ENCODE measurements around the gene SCAMP4. TPM values are rescaled to one million over a fixed set of nuclear protein-coding genes. Genes with fewer than 3 reads are reported as not detected.
A peak's percentile ranks its signal among the peaks of the same experiment; 100 is the strongest.
"Not testable (repeated sequence)": the region's sequence is repeated elsewhere in the genome, so short reads cannot be mapped to it uniquely, and the experiment has no call there.

SCAMP4 gene
- total RNA-seq, 2 donors from 2014 or later = 35.0 to 42.1 TPM

DNA sequence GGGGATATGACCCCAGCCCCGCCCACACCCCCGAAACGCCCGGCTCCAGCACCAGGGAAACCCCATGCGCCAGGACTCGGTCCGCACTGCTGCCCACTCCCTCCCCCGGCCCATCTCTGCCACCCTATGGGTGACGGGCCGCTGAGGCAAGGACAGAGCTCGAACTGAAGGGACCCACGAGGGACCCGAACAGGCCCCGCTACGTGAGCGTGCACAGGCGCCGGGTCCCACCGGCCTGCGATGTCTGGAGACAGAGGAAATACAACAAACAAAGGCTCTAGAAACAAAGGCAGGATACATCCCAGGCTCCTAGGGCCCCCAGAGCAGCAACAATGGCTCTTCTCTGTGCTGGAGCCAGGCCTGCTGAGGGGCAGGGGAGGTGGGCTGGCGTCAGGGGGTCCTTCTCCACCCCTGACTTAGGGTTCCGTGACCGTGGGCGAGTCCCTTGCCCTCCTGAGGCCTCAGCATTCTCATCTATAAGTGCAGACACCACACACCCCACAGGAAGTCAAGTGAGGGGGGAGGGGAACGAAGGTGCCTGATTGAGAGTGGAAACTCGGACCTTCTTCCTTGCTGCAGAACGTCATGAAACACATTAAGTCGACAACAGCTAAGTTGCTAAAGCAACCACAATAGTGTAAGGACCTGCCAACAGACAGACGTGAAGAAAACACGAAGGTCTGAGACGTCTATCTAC lies 23.0 kb upstream of the SCAMP4 start:
- Histone ChIP-seq H3K27me3 (no peaks in the 10 kb centered on the region), H3K4me1 (peaks cover 0 to 60% of the 10 kb centered on the region in 2 donors), H3K9me3 (no peaks in the 10 kb centered on the region), H3K27ac (peak overlapping the region; percentile 83 to 90), H3K4me3 (peak overlapping the region in 1 of 2 donors; percentile 31), H3K36me3 (peaks cover 5% of the 10 kb centered on the region)
- DNase-seq (ENCODE audit: low spot score) = no peak
- TF ChIP-seq, protein P1, sequence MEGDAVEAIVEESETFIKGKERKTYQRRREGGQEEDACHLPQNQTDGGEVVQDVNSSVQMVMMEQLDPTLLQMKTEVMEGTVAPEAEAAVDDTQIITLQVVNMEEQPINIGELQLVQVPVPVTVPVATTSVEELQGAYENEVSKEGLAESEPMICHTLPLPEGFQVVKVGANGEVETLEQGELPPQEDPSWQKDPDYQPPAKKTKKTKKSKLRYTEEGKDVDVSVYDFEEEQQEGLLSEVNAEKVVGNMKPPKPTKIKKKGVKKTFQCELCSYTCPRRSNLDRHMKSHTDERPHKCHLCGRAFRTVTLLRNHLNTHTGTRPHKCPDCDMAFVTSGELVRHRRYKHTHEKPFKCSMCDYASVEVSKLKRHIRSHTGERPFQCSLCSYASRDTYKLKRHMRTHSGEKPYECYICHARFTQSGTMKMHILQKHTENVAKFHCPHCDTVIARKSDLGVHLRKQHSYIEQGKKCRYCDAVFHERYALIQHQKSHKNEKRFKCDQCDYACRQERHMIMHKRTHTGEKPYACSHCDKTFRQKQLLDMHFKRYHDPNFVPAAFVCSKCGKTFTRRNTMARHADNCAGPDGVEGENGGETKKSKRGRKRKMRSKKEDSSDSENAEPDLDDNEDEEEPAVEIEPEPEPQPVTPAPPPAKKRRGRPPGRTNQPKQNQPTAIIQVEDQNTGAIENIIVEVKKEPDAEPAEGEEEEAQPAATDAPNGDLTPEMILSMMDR (IDR thresholded peaks at IDR 0.05) = no peak

DNA sequence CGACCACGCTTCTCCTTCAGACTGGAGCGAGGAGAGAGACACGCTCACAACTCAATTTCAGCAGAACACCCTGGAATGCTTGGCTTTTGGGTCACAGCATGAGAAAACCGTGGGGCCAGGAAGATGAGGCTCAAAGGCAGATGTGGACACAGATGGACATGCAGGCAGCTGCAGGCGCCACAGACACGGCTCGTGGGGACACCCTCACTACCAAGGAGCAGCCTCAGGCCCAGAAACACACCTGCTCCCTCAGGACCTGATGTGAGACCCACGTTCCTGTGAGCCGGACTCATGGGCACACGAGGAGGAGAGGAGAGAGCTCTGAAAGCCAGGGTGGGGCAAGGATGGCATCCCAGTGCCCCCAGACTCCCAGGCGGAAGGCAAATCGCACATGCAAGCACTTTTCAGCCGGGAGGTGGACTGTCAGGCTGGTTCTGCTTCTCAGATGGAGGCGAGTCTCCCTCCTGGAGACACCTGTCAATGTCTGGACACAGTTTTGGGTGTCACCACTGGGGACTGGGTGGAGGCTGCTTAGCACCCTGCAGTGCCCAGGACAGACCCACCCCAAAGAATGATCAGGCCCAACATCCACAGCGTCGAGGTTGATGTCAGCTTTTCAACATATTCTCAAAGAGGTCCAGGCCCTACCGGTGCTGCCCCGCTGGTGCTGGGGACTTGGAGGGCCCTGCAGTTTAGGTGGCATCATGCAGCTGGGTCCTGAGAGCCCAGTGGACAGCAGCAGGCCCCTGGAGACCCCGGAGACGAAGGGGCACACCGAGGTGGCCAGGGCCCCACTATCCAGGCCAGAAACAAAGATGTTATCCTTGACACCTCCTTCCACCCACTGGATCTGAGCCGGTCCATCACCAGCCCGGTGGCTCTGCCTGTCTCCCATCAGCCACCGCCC lies 22.2 kb upstream of the SCAMP4 start:
- Histone ChIP-seq H3K27ac (peak overlapping the region; percentile 83 to 90), H3K4me1 (peaks cover 0 to 66% of the 10 kb centered on the region in 2 donors), H3K9me3 (no peaks in the 10 kb centered on the region), H3K4me3 (peak overlapping the region; percentile 92 to 94), H3K27me3 (no peaks in the 10 kb centered on the region), H3K36me3 (peaks cover 5% of the 10 kb centered on the region)
- no peak for DNase-seq (ENCODE audit: low spot score)
- TF ChIP-seq, protein P1 (IDR thresholded peaks at IDR 0.05) = no peak

GRCh38 chr19:1883784-1884183 lies 21.4 kb upstream of the SCAMP4 start:
- H3K9me3 ChIP-seq = no peaks in the 10 kb centered on the region
- DNase-seq (ENCODE audit: low spot score) = no peak
- H3K27me3 ChIP-seq = no peaks in the 10 kb centered on the region
- H3K4me1 ChIP-seq = peaks cover 0 to 66% of the 10 kb centered on the region in 2 donors
- TF ChIP-seq, protein P1 (IDR thresholded peaks at IDR 0.05) = no peak
- peak overlapping the region; percentile 92 to 94 for H3K4me3 ChIP-seq
- H3K36me3 ChIP-seq = peaks cover 5% of the 10 kb centered on the region
- H3K27ac ChIP-seq = peak overlapping the region; percentile 83 to 90

DNA sequence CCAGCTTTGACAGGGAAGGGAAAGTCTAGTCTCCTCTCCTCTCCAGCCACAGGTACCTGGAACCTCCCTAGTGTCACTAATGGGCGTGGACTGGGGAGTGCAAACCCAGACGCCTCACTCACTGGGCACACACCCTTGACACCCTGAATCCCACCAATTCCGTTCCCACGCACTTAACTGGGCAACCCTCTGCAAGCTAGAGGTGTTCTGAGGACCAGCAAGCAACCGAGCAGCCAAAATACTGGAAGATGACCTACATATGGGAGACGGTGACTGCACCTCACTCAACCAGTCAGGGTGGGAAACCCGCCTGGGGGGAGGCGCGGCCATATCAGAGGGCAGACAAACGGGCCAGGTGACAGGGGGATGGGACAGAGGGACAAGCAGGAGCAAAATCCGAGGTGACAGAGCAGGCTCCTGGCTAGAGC lies 20.9 kb upstream of the SCAMP4 start:
- Histone ChIP-seq H3K4me1 (peaks cover 0 to 66% of the 10 kb centered on the region in 2 donors), H3K9me3 (no peaks in the 10 kb centered on the region), H3K4me3 (peak overlapping the region; percentile 92 to 94), H3K36me3 (peaks cover 5% of the 10 kb centered on the region), H3K27me3 (no peaks in the 10 kb centered on the region), H3K27ac (peak overlapping the region; percentile 83 to 90)
- DNase-seq (ENCODE audit: low spot score) = no peak
- TF ChIP-seq, protein P1 (IDR thresholded peaks at IDR 0.05) = no peak

DNA sequence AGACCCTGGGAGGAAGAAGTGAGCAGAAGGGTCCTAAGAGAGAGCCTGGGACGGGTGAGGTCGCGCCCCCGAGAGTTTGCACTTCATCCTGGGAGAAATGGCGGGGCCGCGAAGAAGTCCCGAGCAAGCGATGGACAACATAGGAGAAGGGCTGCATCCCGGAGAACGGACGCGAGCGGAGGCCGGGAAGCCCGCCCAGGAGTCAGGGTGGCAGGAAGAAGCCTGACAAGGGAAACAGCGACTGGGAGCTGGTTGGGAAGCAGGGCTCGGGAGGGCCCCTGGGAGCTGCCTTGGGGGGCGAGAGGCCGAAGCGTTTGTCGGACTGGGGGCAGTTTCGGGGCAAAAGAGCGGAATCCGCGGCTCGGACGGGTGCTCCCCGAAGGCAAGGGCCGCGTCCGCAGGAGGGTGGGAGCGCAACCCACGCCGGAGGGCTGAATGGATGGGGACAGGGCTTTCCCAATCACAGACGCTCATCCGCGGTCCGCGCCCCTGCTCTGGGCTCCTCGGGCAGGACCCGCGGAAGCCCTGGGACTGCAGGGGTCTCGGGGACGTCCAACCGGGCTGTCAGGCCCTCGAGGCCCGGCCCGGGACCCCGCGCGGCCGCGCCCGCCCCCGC lies 20.4 kb upstream of the SCAMP4 start:
- Histone ChIP-seq H3K27ac (peak overlapping the region; percentile 83 to 90), H3K4me3 (peak overlapping the region; percentile 92 to 94), H3K36me3 (peaks cover 5% of the 10 kb centered on the region), H3K27me3 (no peaks in the 10 kb centered on the region), H3K4me1 (peaks cover 0 to 65% of the 10 kb centered on the region in 2 donors), H3K9me3 (no peaks in the 10 kb centered on the region)
- TF ChIP-seq, protein P1 (IDR thresholded peaks at IDR 0.05) = no peak
- DNase-seq (ENCODE audit: low spot score) = no peak

- not testable (repeated sequence) for H3K27me3 ChIP-seq, H3K9me3 ChIP-seq, H3K36me3 ChIP-seq
- H3K4me3 ChIP-seq = peak within 1 kb of the TSS; percentile 92 to 94
- peak; percentile 96 for DNase-seq (ENCODE audit: low spot score)
- peak within 1 kb of the TSS; percentile 83 to 90 for H3K27ac ChIP-seq
- peaks cover 0 to 58% of the 10 kb centered on the region in 2 donors for H3K4me1 ChIP-seq
Observed at GRCh38 chr19:1885398-1886119, 19.6 kb upstream of the SCAMP4 start, which contains the start of gene ABHD17A. ABHD17A (minus strand) TSS chr19:1885496; CDS start chr19:1881566, 3,930 bp downstream.

DNA sequence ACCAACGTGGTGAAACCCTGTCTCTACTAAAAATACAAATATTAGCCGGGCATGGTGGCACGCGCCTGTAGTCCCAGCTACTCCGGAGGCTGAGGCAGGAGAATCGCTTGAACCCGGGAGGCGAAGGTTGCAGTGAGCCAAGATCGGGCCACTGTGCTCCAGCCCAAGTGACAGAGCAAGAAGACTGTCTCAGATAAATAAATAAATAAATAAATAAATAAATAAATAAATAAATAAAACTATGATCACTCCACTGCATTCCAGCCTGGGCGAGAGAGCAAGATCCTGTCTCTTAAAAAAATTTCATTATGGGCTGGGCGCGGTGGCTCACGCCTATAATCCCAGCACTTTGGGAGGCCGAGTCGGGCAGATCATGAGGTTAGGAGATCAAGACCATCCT lies 18.8 kb upstream of the SCAMP4 start:
- H3K27ac ChIP-seq; H3K4me3 ChIP-seq; H3K36me3 ChIP-seq; DNase-seq (ENCODE audit: low spot score); H3K27me3 ChIP-seq; H3K9me3 ChIP-seq: not testable (repeated sequence)
- H3K4me1 ChIP-seq = peaks cover 0 to 50% of the 10 kb centered on the region in 2 donors

Measured in right atrium auricular region (tissue), 2 donors.